NOMO-1 treated with DMSO at 0.1 percent for 48 hours (cell line): ENCODE results near the gene SYNGAP1.
"Not testable (repeated sequence)": the region's sequence is repeated elsewhere in the genome, so short reads cannot be mapped to it uniquely, and the experiment has no call there.

Experiments used
- DNase-seq: peaks from one replicate; lab custom pipeline; 2025; ENCODE audit not compliant: unreplicated experiment; lab: John Stamatoyannopoulos, UW

Gene SYNGAP1

DNA sequence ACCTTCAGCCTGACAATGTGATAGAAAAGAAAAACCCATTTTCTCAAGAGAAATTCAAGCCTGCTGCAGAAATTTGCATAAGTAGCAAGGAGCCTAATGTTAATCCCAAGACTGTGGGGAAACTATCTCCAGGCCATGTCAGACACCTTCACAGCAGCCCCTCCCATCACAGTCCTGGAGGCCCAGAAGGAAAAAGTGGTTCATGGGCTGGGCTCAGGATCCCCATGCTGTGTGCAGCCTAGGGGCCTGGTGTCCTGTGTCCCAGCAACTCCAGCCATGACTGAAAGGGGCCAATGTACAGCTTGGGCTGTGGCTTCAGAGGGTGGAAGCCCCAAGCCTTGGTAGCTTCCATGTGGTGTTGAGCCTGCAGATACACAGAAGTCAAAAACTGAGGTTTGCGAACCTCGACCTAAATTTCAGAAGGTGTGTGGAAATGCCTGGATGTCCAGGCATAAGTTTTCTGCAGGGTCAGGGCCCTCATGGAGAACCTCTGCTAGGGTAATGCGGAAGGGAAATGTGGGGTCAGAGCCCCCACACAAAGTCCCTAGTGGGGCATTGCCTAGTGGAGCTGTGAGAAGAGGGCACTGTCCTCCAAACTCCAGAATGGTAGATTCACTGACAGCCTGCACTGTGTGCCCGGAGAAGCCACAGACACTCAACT, 46.3 kb downstream of the SYNGAP1 start:
- no peak for DNase-seq

DNA sequence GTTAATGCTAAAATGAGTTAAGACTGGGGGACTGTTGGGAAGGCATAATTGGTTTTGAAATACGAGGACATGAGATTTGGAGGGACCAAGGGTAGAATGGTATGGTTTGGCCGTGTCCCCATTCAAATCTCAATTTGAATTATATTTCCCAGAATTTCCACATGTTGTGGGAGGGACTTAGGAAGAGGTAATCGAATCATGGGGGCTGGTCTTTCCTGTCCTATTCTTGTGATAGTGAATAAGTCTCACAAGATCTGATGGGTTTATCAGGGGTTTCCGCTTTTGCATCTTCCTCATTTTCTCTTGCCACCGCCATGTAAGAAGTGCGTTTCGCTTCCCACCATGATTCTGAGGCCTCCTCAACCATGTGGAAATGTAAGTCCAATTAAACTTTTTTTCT, 47.2 kb downstream of the SYNGAP1 start:
- no peak for DNase-seq

DNA sequence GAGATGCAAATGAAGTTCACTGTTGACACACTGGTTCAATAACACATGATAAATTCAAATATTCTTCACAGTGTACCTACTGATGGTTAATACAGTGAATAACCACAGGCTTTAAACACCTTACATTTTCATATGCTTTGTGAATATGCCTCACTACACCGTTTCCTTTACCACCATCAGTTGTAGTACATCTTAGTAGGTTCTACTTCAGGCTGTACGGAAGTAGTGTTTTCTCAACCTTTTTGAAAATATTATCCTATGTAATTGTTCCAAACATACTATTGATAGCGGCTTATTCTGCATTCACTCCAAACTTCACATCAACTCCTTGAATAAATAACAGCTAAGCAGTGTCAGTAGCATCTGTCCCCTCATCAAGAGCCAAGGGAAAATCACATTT, 49.8 kb downstream of the SYNGAP1 start:
- no peak for DNase-seq

DNA sequence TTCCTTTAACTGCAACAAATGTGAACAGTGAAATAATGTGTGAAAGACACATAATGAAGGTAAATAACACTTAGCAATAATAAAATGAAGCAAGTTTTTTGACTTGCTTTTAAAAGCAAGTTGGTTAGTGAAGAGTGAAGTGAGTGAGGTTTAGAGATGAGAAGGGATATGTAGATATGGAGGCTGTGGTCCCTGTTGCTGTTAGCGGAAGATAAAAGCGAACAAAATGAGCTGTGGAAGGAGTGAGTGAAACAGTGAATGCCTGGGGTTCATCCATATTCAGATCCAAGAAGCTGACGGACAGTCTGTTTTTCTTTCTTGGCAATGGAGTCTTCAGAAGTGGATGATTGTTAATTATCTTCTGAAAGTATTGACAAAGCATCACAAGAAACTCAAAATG, 58.0 kb downstream of the SYNGAP1 start:
- DNase-seq: no peak

DNA sequence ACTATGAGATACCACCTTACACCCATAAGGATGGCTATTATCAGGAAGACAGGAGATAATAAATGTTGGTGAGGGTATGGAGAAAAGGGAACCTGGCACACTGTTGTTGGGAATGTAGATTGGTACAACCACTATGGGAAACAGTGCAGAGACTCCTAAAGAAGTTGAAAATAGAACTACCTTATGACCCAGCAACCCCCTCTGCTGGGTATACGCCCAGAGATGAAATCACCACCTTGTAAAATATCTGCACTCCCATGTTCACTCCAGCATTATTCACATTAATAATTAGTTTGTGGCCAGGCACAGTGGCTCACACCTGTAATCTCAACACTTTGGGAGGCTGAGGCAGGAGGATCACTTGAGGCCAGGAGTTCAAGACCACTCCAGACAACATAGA, 61.3 kb downstream of the SYNGAP1 start:
- no peak for DNase-seq

DNA sequence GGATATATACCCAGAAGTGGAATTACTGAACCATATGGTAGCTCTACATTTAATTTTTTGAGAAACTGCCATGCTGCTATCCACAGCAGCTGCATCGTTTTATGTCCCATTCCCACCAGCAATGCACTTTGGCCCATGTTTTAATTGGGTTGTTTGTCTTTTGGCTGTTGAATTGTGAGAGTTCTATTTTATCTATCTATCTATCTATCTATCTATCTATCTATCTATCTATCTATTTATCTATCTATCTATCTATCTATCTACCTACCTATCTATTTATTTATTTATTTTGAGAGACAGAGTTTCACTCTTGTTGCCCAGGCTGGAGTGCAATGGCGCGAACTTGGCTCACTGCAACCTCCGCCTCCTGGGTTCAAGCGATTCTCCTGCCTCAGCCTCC, 62.8 kb downstream of the SYNGAP1 start:
- not testable (repeated sequence) for DNase-seq

DNA sequence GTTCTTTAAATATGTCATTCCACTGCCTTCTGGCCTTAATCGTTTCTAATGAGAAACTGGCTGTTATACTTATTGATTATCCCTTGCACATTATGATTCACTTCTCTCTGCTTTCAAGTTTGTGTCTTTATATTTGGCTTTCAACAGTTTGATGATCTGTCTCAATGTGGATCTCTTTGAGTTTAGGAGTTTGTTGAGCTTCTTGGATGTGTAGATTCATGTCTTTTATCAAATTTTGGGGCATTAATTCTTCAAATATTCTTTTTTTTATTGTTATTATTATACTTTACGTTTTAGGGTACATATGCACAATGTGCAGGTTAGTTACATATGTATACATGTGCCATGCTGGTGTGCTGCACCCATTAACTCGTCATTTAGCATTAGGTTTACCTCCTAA, 63.8 kb downstream of the SYNGAP1 start:
- no peak for DNase-seq

DNA sequence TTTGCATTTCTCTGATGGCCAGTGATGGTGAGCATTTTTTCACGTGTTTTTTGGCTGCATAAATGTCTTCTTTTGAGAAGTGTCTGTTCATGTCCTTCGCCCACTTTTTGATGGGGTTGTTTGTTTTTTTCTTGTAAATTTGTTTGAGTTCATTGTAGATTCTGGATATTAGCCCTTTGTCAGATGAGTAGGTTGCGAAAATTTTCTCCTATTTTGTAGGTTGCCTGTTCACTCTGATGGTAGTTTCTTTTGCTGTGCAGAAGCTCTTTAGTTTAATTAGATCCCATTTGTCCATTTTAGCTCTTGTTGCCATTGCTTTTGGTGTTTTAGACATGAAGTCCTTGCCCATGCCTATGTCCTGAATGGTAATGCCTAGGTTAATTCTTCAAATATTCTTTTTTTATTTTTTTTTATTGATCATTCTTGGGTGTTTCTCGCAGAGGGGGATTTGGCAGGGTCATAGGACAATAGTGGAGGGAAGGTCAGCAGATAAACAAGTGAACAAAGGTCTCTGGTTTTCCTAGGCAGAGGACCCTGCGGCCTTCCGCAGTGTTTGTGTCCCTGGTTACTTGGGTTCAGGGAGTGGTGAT, 64.9 kb downstream of the SYNGAP1 start:
- not testable (repeated sequence) for DNase-seq

DNA sequence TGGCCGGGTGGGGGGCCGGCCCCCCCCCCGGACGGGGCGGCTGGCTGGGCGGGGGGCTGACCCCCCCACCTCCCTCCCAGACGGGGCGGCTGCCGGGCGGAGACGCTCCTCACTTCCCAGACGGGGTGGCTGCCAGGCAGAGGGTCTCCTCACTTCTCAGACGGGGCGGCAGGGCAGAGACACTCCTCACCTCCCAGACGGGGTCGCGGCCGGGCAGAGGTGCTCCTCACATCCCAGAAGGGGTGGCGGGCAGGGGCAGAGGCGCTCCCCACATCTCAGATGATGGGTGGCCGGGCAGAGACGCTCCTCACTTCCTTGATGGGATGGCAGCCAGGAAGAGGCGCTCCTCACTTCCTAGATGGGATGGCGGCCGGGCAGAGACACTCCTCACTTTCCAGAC, 65.8 kb downstream of the SYNGAP1 start:
- DNase-seq: not testable (repeated sequence)

DNA sequence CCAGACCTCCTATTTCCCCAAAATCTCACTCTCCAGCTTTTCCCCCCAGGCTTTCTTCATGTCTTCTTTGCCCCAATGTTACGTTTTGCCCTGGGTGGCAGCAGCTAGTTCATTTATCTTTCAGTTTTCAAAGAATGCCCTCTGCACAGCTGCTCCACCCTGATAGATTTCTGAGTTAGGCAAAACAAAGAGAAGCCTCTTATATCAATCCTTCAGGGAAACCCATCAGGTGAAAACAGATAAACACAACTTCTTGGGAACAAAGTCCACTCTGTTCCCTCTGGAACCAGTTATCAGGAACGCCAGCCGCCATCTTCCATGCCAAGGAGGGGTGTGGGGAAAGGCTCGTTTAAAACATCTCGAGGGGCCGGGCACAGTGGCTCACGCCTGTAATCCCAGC, 68.5 kb downstream of the SYNGAP1 start:
- DNase-seq: no peak

DNA sequence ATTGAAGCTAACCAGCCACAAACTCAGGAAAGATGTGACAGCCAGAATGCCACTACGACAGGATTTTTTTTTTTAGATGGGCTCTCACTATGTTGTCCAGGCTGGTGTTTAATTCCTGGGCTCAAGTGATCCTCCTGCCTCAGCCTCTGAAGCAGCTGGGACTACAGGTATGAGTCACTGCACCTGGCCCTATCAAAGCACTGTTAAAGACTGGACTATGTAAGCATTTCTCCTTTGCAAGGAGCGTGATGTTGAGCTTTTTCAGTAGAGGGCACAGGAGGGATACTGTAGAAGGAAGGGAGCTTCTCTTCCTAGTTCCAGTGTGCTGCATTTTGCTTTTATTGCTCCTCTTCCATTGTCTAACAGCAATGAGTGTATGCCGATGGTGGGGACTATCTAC, 70.3 kb downstream of the SYNGAP1 start:
- DNase-seq: no peak

DNA sequence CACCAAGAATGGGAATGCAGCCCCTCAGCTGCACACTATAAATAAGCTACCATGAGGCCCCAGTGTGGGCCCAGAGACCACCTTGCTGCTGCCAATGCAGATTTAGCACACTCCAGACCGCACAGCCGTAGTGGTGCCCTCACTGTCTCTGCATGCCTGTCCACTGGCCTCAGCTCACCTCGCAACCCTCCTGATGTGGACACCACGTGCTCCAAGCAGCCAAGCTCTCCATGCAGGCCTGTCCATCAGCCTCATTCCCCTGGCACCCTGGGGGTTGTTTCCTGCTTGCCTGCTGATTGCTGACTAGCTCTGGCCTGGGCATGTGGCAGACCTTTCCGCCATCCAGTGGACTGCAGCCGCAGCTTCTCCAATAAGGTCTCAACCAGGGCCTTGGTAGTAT, 70.8 kb downstream of the SYNGAP1 start:
- no peak for DNase-seq

DNA sequence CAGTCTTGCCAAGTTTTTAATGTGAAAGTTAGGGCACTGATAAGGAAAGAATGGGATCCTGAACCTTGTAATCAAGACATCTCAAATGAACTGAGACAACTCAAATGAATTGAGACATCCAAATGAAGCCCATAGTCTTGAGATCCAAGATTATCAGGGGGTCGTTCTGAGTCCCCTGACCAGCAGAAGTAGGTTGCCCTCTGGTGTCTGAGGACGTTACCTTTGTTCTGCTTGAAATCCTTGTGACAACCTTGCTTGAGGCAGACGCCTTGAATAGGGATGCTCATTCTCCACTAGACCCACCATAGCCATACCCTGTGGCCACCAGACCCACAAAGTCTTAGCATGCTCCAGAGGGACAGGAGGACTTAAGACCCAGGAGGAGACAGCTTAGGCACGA, 72.2 kb downstream of the SYNGAP1 start:
- DNase-seq: no peak

DNA sequence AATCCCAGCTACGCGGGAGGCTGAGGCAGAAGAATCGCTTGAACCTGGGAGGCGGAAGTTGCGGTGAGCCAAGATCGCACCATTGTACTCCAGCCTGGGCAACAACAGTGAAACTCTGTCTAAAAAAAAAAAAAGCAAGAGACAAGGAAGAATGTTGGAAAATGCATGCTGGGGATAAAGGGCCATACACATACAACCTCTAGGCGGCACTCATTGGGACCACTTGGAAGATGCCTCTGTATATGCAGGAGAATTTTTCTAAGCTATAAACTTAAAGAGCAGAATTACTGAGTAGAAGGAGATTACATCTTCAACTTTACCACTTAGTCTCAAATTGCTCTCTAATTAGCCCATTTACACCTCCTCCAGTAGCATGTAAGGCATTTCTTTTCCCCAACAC, 77.3 kb downstream of the SYNGAP1 start:
- no peak for DNase-seq

DNA sequence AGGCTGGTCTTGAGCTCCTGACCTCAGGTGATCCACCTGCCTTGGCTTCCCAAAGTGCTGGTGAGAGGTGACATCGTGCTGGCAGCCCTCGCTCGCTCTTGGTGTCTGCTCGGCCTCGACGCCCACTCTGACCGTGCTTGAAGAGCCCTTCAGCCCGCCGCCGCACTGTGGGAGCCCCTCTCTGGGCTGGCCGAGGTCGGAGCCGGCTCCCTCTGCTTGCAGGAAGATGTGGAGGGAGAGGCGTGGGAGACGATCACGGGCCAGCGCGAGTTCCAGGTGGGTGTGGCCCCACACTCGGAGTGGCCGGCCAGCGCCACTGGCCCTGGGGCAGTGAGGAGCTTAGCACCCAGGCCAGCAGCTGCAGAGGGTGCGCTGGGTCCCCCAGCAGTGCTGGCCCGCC, 82.6 kb downstream of the SYNGAP1 start:
- no peak for DNase-seq

DNA sequence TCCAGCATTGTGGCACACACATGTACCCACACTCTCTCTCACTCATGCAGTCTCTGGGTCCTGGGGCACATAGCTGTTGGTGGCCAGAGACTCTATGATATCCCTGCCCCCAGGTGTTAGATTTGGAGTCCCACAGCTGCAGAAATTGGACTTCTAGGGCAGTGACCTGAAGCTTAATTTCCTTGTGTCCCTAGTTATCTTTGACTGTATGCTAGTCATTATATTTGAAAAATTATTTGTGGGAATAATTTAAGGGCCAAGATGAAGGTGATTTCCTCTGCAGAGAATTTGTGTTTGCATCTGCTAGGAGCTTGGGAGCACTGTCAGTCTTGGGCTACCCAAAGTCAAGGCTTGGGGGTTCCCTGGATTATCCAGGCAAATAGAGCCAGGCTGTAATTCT, 84.6 kb downstream of the SYNGAP1 start:
- DNase-seq: no peak
